NCI-H1092 (cell line): ENCODE measurements around the gene FMO5.
"Not testable (repeated sequence)": the region's sequence is repeated elsewhere in the genome, so short reads cannot be mapped to it uniquely, and the experiment has no call there.

ENCODE experiments used
- DNase-seq: peaks from one replicate; lab custom pipeline; 2025; lab: John Stamatoyannopoulos, UW

Gene FMO5

DNA sequence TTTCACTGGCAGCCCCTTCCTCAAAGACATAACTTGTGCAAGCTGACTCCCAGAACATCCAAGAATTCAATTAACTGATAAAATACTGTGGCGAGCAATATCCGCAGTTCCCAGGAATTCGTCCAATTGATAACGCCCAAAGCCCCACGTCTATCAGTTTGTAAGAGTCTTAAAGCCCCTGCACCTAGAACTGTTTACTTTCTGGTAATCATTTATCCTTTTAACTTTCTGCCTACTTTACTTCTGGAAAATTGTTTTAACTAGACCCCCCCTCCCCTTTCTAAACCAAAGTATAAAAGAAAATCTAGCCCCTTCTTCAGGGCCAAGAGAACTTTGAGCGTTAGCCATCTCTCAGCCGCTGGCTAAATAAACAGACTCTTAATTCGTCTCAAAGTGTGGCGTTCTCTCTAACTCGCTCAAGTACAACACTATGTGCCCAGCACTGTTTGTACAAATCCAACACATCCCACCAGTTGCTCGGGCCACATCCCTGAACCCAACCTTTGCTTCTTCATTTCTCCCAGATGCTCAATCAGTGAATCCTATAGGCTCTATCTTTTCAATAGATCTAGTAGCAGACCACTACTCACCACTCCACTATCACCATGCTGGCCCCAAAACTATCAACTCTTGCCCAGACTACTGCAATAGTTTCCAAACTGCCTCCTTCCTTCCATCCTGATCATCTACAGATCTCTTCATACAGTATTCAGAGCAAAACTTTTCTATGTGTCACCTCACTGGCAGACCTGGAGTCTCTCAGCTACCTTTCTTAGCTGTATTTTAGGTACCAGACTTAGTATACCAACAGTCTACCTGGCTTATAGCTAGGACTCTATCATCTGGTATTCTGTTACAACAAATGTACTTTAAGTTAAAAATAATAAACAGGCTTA, 14.0 kb upstream of the FMO5 start:
- no peak for DNase-seq

DNA sequence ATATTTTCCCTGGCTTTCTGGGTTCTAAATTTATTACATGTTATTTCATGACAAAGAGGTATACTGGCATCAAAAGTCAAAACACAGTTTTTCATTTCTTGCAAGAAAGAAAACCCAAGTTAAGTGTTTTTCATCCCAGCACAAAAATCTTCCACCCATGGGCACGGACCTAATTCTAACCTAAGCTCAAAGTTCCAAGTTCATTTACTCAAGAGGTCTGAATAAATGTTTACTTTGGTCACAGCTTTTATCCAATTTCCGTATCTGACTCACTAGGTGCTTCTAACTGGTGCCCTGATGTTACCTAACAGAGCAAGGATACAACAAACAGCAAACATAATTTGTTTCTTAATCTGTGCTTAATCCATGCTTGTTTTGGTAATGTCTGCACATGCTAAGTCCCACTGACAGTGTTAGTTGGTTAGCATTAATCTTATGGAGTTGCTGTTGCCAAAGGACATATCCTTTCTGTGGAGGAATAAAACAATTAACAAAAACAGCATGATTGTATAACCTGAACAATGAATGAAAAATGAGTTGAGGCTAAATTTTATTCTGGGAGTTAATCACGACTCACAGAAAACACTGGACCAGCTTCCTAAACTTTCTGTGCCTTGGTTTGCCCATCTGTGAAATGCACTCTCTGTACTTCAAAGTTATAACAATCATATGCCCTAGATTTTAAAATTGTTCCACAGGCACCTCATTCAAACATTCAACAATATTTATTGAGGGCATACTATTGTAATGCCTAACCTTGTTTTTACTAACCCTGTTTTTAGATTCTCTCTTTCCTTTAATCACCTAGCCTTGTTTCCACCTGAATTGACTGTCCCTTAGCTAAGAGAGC, 13.1 kb upstream of the FMO5 start:
- DNase-seq = no peak

- no peak for DNase-seq
Measured at GRCh38 chr1:147236959-147237791, 12.0 kb upstream of the FMO5 start.

GRCh38 chr1:147236448-147236847, 11.3 kb upstream of the FMO5 start:
- DNase-seq = no peak

- DNase-seq = no peak
Measured at GRCh38 chr1:147235822-147236221, 10.7 kb upstream of the FMO5 start.

GRCh38 chr1:147233903-147234302, 8.8 kb upstream of the FMO5 start:
- DNase-seq = not testable (repeated sequence)

GRCh38 chr1:147231032-147231431, 5.9 kb upstream of the FMO5 start:
- DNase-seq = not testable (repeated sequence)

DNA sequence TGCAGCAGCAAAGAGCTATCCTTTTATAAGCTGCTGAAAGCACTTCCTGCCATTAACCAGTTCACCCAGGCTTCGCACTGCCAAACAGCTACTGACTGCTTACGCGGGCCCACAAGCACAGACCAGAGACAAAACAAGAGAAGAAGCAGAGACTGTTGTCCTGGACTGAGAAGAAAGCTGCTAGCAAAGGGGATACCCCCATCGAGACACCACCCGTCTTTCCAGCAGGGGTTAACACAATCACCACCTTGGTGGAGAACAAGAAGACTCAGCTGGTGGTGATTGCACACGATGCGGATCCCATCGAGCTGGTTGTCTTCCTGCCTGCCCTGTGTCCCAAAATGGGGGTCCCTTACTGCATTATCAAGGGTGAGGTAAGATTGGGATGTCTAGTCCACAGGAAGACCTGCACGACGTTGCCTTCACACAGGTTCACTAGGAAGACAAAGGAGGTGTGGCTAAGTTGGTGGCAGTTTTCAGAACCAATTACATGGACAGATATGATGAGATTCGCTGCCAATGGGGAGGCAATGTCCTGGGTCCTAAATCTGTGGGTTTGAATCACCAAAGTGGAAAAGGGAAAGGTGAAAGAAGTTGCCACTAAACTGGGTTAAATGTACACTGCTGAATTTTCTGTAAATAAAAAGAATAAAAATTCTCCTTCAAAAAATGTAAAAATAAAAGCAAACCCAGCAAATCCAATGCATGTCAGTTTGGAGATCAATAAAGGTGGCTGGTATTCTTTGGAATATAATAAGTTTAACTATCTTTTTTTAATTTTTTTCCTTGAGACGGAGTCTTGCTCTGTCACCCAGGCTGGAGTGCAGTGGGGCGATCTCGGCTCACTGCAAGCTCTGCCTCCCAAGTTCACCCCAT, 1.2 kb downstream of the FMO5 start:
- peak; percentile 21 for DNase-seq

GRCh38 chr1:147218606-147219005, 6.5 kb downstream of the FMO5 start:
- DNase-seq = no peak

- DNase-seq = no peak
Measured at GRCh38 chr1:147217141-147217540, 8.0 kb downstream of the FMO5 start.

DNA sequence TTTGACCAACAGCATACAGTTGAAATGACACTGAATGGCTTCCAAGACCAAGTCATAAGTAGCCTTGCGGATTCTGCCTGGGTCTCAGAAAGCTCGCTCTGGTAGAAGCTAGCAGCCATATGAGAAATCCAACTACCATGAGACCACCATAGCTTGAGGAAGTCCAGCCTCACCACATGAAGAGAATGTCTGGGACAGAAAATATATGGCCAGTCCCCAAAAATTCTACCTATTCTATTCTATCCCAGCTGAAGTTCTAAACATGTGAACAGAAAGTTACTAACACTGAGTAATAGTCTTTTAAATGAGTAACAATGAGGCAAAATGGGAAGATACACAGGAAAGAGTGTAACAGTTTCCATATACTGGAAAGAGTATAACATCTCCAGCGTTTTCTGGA, 9.0 kb downstream of the FMO5 start:
- DNase-seq = no peak

- DNase-seq = no peak
Measured at GRCh38 chr1:147215540-147215916, 9.6 kb downstream of the FMO5 start.

GRCh38 chr1:147214842-147215539, 10.1 kb downstream of the FMO5 start:
- DNase-seq = no peak

DNA sequence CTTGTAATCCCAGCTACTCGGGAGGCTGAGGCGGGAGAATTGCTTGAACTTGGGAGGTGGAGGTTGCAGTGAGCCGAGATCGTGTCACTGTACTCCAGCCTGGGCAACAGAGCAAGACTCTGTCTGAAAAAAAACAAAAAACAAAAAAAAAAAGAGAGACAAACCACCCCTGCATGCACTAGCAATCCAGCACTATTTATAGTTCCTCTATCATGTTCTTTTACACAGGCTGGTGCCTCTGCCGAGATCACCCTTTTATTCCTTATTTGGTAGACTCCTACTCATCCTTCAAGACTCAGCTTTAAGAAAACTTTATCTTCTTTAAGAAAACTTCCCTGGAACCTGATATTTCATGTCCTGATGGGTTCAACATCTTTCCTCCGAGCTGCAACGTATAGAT, 10.8 kb downstream of the FMO5 start:
- no peak for DNase-seq

- no peak for DNase-seq
Measured at GRCh38 chr1:147213271-147213670, 11.9 kb downstream of the FMO5 start.

GRCh38 chr1:147211577-147211976, 13.6 kb downstream of the FMO5 start:
- DNase-seq = no peak

DNA sequence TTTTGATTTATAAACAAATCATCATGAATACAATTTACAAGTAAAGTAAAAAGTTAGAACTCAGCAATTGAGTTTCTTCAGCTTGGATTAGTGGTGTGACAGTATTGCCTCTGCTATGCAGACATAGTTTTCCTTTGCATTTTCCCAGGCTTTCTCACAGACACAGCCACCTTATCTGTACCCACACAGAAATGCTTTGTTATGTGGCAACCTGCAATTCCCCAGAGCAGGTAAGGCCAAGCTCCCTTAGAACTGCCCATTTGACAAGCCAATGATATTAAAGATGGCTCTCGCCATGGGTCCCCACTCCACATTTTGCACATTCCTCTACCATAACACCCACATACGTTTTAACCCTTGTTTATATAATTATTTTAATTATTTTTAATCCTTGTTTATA, 14.2 kb downstream of the FMO5 start:
- no peak for DNase-seq

DNA sequence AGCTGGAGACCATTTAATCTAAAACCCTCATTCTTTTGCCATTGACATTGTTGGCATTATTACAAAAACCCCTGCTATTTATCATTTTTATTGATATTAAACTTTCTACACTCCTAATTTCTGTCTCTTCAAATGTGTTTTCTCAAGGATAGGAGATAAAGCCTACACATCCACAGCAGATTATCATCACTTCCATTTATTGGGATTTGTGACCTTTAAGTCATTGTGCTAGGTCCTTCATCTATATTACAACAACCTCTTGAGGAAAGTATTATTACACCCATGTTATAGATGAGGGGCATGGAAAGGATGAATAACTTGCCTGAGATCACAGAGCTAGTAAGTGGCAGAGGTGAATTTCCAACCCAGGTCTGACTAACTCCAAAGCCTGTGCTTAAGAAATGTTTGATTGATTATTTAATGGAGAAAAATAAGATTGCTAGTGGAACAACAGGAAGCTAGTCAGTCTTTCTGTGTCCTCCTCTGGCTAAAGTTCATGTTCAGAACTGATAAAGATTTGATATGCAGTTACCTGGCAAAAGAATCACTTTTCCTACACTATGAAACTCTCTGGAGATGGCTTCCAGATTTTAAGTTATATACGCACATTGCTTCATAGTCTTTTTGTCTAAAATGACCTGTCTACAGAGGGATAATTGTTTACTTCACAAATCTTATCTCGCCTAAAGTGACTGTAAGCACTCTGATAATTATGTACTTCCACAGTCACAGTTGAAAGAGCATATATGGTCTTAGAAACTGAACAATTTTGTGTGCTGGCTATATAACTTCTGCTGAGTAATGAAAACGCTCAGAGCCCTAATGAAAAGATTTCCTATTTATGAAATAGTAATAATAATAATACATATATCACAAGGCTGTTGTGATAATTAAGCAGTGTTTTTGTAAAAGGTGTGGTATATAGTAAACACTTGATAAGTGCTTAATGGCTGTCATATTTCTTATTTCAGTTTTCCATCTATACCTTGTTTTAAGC, 15.0 kb downstream of the FMO5 start:
- no peak for DNase-seq

DNA sequence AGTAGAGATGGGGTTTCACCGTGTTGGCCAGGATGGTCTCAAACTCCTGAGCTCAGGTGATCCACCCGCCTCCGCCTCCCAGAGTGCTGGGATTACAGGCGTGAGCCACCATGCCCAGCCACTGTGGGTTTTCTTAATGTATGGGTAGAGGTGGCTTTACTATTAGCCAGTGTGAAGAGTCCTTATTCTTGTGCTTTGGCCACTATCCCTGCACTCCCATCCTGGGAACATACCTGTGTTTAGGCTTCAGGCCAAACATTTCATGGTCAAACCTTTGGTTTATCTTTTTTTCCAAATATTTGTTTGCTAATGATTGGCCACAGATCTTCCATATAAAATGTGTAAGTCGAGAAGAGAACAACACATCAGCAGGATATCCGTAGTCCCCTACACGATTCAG, 16.5 kb downstream of the FMO5 start:
- DNase-seq = no peak
